OCI-LY7 (cell line): ENCODE results near the gene RBMS1.

ENCODE experiments used
- CTCF ChIP-seq: fragments of 200-600 bp; sonication (generic); conservative IDR thresholded peaks from 2 replicates; pipeline ENCODE4 v1.5.1; 2014; ENCODE audit warnings: mild to moderate bottlenecking, antibody characterized with exemption, low read length, moderate library complexity, mixed read lengths
- EZH2phosphoT487 ChIP-seq: fragments of 200-600 bp; sonication (generic); IDR thresholded peaks from 2 replicates; pipeline ENCODE4 v1.6.1; 2018; ENCODE audit warnings: low read depth, borderline replicate concordance, mild to moderate bottlenecking, mixed run types, antibody characterized with exemption, low read length, moderate library complexity, mixed read lengths

DNA sequence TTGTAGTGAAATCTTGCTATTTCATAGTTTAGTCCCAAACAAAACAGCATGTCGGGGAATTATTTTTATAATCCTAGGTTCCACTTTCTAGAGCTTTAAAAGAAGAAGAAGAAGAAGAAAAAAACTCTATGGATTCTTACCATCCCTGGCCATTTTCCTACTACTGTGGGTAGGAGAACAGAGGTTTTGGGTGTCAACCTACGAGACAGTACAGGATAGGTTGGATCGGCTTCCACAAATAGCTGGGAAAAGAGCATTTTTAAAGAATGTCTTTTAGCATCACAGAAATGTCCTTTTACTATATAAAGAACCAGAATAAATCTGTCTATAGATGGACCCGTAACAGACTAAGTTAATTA is 65.2 kb downstream of the RBMS1 start:
- TF ChIP-seq CTCF (no peak), EZH2phosphoT487 (no peak)
